SW480 (cell line): ENCODE results near the gene AOC2.

Experiments used
- DNase-seq: peaks from one replicate; pipeline ENCODE4 v3.0.0-alpha.2; 2016; ENCODE audit warnings: low spot score

Gene AOC2, protein sequence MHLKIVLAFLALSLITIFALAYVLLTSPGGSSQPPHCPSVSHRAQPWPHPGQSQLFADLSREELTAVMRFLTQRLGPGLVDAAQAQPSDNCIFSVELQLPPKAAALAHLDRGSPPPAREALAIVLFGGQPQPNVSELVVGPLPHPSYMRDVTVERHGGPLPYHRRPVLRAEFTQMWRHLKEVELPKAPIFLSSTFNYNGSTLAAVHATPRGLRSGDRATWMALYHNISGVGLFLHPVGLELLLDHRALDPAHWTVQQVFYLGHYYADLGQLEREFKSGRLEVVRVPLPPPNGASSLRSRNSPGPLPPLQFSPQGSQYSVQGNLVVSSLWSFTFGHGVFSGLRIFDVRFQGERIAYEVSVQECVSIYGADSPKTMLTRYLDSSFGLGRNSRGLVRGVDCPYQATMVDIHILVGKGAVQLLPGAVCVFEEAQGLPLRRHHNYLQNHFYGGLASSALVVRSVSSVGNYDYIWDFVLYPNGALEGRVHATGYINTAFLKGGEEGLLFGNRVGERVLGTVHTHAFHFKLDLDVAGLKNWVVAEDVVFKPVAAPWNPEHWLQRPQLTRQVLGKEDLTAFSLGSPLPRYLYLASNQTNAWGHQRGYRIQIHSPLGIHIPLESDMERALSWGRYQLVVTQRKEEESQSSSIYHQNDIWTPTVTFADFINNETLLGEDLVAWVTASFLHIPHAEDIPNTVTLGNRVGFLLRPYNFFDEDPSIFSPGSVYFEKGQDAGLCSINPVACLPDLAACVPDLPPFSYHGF

DNA sequence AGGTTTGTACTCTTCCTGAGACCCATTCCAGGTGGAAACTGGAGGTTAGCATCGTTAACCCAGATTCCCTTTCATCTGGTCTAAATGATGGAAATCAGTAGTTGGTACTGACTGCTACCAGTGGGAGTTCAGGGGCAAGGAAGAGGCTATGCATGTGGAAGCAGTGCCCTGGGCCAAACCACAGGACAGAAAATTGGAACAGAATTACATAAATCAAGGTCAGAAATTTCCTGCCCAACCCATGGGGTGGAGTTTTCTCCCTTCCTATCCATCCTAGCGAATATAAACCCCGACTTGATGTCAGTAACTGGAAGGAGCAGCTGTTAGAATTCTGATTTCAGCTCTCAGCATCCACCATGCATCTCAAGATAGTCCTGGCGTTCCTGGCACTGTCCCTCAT, at the start of gene AOC2:
TSS of gene AOC2 (plus strand) at position 310 of the 400 bp plus-strand sequence. CDS start at position 357, 47 bp downstream.
- no peak for DNase-seq

- DNase-seq, result no peak
These were observed 49.3 kb upstream of the AOC2 start for GRCh38 chr17:42795061-42795460.

DNA sequence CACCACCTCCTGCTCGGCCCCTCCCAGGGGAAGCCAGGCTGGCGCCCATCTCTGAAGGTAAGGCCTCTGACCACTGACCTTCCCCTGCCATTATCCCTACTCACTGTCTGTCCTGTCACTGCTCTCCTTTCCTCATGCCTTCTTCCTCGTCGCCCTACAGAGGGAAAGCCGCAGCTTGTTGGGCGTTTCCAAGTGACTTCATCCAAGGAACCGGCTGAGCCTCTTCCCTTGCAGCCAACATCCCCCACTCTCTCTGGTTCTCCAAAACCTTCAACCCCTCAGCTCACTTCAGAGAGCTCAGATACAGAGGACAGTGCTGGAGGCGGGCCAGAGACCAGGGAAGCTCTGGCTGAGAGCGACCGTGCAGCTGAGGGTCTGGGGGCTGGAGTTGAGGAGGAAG, 48.9 kb upstream of the AOC2 start:
- DNase-seq, result no peak

GRCh38 chr17:42796066-42796758, 48.2 kb upstream of the AOC2 start:
- no peak for DNase-seq

DNA sequence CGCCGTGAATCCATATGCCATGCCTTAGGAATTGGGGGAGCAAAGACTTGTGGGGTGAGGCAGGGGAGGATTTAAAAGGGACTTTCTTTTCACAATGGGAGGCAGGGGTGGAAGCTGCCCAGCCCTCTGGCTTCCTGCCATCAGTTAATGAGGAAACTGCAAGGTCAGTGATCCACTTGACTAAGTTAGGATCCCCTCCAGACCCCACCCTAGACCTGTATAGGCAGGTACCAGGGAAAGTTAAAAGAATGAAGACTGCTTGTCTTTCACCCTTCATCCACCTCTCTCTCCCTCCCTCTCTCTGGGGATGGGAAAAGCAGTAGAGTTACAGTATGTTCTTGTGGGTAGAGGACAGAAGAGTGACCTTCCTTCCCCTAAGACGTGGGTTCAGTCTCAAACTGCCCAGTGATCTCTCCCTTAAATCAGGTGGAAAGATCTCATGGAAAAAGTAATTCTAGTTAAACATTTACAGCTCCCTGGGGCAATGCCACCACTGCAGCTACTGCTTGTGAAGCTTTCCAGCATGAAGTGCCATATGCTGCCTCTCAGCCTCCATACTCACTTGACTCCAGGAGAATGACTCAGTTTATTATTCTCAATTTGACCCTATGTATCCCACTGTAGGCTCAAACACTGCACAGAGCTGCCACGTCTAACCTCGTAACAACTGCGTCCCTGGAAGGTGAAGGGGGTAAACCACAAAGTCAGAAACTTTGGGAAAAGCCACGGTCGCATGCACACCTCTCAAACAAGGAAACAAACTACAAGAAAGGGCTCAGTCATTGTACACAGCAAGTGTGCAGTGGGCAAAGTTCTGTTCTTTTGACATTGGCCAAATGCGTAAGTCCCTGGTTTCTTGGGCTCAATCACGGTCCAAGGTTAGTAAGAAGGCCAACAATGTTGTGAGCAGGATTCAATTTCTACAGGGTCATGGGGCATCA, 47.0 kb upstream of the AOC2 start:
- no peak for DNase-seq

DNA sequence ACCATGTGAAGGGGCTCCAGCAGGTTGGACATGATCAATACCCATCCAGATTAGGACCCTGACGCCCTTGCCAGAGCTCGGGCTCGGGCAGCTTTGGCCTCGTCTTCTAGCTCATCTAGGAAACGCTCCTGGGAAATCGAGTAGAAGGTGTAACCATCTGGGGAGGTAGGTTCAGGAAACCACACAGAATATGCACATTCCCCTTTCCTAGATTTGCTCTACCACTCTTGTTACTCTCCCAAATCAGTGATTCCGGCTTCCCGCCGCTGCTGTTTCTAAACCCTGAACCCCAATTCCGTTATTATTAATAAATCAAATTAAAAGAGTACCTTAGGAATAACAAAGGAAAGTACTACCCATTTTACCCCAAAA, 46.4 kb upstream of the AOC2 start:
- no peak for DNase-seq

GRCh38 chr17:42798383-42799380, 45.7 kb upstream of the AOC2 start, which contains the start of the genes CNTD1 and COA3:
TSS of gene CNTD1 (plus strand) at chr17:42798861. CDS start at chr17:42799068, 207 bp downstream.
TSS of gene COA3 (minus strand) at chr17:42798704. CDS start at chr17:42798681, 23 bp downstream.
- peak; percentile 80 for DNase-seq

DNA sequence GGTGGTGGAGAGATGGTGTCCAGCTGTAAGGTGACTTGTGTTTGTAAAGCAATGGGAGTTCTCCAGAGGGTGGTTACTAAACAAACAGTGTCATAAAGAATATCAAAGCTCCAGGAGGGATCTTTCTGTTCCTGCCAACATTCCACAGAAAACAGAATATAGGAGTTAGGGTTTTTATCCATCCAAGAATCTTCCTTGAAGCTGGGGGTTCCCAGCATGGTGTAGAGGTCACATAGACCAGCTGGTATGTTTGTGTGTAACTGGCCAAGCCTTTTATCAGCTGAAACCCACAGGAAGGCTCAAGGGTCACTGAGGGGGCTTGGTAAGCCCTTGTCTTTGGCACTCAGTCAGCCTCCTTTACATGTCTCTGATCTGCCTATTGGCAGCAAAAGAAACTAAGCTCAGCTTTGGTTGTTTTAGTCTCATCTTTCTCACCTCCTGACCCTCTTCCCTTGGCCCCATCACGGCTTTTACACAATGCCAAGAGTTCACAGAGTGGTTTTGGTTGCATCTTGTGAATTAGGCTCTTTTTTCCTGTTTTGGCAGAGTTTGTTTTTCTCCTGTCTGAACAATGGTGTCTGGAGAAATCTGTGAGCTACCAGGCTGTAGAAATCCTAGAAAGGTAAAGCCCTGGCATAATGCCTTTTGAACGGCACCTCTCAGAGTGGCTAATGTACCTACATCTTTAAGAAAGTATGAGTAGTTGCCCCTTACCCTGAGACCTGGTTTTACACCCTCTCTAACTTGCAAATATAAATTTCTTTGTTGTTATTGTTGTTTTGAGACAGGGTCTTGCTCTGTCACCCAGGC, 41.1 kb upstream of the AOC2 start:
- no peak for DNase-seq

- DNase-seq, result no peak
These were observed 39.4 kb upstream of the AOC2 start for GRCh38 chr17:42804918-42805367.

DNA sequence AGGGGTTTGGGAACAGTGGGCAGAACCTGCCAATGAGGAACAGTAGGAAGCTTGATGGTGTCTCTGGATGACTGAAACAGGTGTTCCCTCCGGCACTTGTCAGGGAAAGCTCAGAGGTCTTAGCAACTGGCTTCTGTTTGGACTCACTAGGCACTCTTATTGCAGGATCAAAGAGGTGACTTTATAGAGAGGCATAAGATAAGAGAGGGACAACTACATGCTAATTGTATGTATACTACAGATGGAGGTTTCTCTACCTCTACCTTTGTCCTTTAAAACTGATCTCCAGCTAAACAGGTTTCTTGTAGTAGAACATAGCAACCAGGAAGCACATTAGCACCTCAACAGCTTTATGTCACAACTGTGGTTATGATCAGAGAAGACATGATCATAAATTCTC, 38.1 kb upstream of the AOC2 start:
- DNase-seq, result no peak

- no peak for DNase-seq
These were observed 35.1 kb upstream of the AOC2 start for GRCh38 chr17:42809250-42809649.

- no peak for DNase-seq
These were observed 29.6 kb upstream of the AOC2 start for GRCh38 chr17:42814633-42815399.

DNA sequence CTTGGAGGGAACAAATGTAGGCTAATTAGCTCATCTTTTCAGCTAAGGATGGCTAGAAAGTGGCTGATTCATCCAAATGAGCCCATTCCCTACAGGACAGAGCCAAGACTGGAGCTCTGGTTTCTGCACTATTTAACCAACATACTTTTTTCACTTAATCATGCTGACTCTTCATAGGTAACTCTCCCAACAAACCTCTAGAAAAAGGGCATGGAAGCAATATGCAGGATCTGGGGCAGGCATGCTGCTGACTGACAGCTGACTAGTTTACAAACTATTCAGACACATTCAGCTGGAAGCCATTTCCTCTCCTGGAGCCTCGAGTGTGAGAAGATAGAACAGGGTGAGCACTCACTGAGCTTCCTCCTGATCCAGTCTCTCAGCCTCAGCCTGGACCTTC, 26.5 kb upstream of the AOC2 start:
- DNase-seq, result no peak

DNA sequence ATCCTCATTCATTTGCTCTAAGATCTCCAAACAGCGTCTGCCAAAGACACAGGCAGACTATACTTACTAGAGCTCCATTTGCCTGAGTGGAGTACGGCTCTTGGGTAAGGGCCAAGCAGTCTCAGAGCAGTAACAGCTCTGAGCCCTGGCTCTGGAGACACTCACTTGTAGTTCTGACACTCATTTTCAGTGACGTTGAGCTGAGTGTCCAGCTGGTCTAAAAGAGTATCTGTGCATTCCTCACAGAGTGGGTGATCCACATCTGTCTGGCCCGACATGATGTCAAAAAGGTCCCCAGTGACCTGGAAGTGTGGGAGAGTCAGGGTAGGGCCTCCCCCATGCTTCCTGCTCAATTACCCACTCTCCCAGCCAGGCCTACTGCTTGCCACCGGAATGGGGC, 26.0 kb upstream of the AOC2 start:
- no peak for DNase-seq

GRCh38 chr17:42819939-42820535, 24.3 kb upstream of the AOC2 start:
- DNase-seq, result peak; percentile 64

- DNase-seq, result no peak
These were observed 23.2 kb upstream of the AOC2 start for GRCh38 chr17:42821176-42821575.

GRCh38 chr17:42827472-42827871, 16.9 kb upstream of the AOC2 start:
- no peak for DNase-seq

GRCh38 chr17:42830971-42831370, 13.4 kb upstream of the AOC2 start:
- DNase-seq, result no peak
